Testis (tissue), 2 donors: ENCODE results near the gene DEFB113.

Source experiments
- POLR2A ChIP-seq: fragments of 450-650 bp; IDR thresholded peaks from one replicate; pipeline ENCODE4 v1.6.1; 2017; ENCODE audit warnings: antibody characterized with exemption, mild to moderate bottlenecking, moderate library complexity
- TF ChIP-seq, protein P1 (sequence below), 3 experiments: fragments of 450-650 bp in 2 of 3; fragments of 200-600 bp in 1 of 3; sonication (generic) in 1 of 3; IDR thresholded peaks; one replicate each; pipeline ENCODE4 v1.5.1; 2016 to 2019; ENCODE audit warnings: antibody characterized with exemption in 3 of 3, mild to moderate bottlenecking in 2 of 3, moderate library complexity in 1 of 3

- TF ChIP-seq, protein P1, sequence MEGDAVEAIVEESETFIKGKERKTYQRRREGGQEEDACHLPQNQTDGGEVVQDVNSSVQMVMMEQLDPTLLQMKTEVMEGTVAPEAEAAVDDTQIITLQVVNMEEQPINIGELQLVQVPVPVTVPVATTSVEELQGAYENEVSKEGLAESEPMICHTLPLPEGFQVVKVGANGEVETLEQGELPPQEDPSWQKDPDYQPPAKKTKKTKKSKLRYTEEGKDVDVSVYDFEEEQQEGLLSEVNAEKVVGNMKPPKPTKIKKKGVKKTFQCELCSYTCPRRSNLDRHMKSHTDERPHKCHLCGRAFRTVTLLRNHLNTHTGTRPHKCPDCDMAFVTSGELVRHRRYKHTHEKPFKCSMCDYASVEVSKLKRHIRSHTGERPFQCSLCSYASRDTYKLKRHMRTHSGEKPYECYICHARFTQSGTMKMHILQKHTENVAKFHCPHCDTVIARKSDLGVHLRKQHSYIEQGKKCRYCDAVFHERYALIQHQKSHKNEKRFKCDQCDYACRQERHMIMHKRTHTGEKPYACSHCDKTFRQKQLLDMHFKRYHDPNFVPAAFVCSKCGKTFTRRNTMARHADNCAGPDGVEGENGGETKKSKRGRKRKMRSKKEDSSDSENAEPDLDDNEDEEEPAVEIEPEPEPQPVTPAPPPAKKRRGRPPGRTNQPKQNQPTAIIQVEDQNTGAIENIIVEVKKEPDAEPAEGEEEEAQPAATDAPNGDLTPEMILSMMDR (IDR thresholded peaks at IDR 0.05): no peak
- no peak for TF ChIP-seq POLR2A
Measured at GRCh38 chr6:49937811-49938210, 31.6 kb downstream of the DEFB113 start.
